C4-2B (cell line): ENCODE results near the gene PATL1.

Experiments used
- CTCF ChIP-seq: fragments of 450-650 bp; conservative IDR thresholded peaks from 2 replicates; pipeline ENCODE4 v1.5.1; 2017; ENCODE audit warnings: mild to moderate bottlenecking
- ZFX ChIP-seq: fragments of 450-650 bp; IDR thresholded peaks from 2 replicates; pipeline ENCODE4 v1.6.1; 2017

- TF ChIP-seq CTCF (no peak), ZFX (no peak)
These were observed 8.2 kb downstream of the PATL1 start for GRCh38 chr11:59660621-59661020.
